ENCODE data around the gene ARNT2.
A peak's percentile ranks its signal among the peaks of the same experiment; 100 is the strongest.

The ARNT2 gene

GRCh38 chr15:80580536-80581260, 176.5 kb downstream of the ARNT2 start:
- DNase-seq = no peak

DNA sequence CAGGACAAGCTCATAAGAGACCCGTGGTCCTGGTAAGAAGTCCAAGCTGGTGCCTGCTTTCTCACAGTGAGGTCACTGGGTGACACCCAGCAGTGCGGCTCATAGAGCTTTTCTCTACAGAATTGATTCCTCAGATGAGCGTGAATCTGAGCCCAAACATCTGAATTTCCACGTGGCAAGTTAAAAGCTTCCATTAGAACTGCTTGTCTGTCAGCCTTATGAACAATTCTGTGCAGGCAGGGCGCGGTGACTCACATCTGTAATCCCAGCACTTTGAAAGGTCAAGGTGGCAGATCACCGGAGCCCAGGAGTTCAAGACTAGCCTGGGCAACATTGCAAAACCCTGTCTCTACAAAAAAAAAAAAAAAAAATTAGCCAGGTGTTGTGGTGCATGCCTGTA, 177.8 kb downstream of the ARNT2 start:
- DNase-seq = no peak

- no peak for DNase-seq
Observed at GRCh38 chr15:80582816-80583423, 178.7 kb downstream of the ARNT2 start.

- no peak for DNase-seq
Observed at GRCh38 chr15:80584561-80584964, 180.4 kb downstream of the ARNT2 start.

- peak; percentile 15 for DNase-seq
Observed at GRCh38 chr15:80584973-80585525, 180.9 kb downstream of the ARNT2 start.

GRCh38 chr15:80585544-80586018, 181.4 kb downstream of the ARNT2 start:
- no peak for DNase-seq

GRCh38 chr15:80586161-80586560, 182.0 kb downstream of the ARNT2 start:
- no peak for DNase-seq

DNA sequence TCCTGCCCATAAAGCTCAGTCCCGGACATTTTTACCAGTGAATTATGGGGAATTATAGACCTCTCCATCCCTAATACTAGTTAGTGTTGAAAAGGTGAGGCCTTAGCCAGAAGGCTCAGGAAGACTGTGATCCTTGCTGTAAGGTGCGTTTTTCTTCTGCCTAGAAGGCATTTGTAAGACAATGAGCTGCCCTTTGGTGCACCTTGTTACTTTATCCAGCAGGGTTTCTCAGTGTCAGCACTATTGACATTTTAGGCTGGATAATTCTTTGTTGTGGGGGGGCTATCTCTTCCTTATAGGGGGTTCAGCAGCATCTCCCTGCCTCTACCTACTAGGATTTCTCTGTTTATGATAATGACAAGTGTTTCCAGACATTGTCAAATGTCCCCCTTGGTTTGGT, 182.8 kb downstream of the ARNT2 start:
- DNase-seq = no peak

GRCh38 chr15:80587816-80588456, 183.8 kb downstream of the ARNT2 start:
- no peak for DNase-seq

DNA sequence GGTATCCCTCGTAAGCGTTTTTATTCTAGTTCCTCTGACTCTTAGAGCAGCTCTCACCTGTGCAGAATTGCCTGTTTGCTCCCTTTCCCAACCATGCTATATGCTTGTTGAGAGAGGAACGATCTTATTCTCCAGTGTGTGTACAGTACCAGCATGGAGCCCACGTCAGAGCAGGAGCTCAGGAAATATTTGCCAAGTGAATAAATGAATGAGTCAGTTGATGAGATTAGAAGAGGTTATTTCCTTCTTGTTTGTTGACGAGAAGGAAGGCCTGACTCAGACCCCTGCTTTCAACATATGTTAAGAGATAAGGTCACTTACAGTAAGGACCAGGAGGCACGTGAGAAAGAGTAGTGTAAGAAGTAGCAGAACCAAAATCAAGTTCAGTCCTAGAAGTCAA, 184.6 kb downstream of the ARNT2 start:
- DNase-seq = no peak

GRCh38 chr15:80590761-80591355, 186.7 kb downstream of the ARNT2 start:
- DNase-seq = no peak

- no peak for DNase-seq
Observed at GRCh38 chr15:80591471-80591870, 187.3 kb downstream of the ARNT2 start.

GRCh38 chr15:80591938-80592825, 188.0 kb downstream of the ARNT2 start:
- DNase-seq = no peak

DNA sequence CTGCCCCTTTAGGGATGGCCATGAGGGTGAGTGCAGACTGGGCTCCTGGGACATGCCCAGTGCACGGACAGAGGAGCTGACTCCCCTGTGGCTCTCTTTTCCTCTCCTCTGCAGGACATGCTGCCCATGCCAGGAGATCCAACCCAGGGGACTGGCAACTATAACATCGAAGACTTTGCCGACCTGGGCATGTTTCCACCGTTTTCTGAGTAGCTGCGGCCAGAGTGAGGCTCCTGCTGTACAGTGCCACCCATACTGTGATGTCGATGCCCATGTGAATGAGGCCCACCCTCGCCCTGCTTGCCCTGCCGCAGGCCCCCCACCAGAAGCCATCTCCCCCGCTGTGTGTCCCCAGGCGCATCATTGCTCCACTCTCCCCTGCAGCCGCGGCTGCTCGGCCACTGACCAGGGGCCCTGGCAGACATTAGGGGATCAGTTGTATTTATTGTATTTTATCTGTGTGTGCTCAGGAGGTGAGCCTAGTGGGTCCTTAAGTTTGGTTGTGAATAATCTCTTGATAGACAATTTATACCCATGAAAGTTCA, 189.4 kb downstream of the ARNT2 start:
- DNase-seq = no peak

- DNase-seq = no peak
Observed at GRCh38 chr15:80594091-80594889, 190.1 kb downstream of the ARNT2 start.

- no peak for DNase-seq
Observed at GRCh38 chr15:80595396-80595795, 191.2 kb downstream of the ARNT2 start.

- no peak for DNase-seq
Observed at GRCh38 chr15:80596521-80596976, 192.4 kb downstream of the ARNT2 start.

GRCh38 chr15:80597076-80597475, 192.9 kb downstream of the ARNT2 start:
- no peak for DNase-seq

- no peak for DNase-seq
Observed at GRCh38 chr15:80599359-80599758, 195.2 kb downstream of the ARNT2 start.

- DNase-seq = no peak
Observed at GRCh38 chr15:80600626-80601025, 196.4 kb downstream of the ARNT2 start.

DNA sequence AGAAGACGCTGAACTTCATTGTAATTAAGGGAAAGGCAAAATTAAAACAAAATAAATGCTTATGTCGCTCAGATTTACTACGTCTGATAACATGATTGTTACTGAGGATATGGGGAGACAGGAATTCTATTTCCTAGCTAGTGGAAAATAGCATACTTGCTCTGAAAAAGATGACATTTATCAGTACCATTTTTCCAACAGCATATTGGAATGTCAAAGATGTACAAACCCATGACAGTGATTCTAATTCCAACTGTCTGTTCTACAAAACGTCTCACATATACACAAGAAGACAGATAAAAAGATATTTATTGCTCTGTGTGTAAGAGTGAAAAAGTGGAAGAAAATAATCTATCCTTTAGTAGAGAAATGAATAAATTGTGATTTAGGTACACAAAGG, 197.1 kb downstream of the ARNT2 start:
- no peak for DNase-seq

Measured in activated CD4-positive, alpha-beta T cell treated with anti-CD3 and anti-CD28 coated beads, Interleukin-10, Interleukin-2, amounts not matched to agents 100 ng/mL and 50 ng/mL, durations not matched to agents 16 hours and 8 hours (primary cell).